ENCODE data around the gene SPEN. TPM values are rescaled to one million over a fixed set of nuclear protein-coding genes. Genes with fewer than 3 reads are reported as not detected.

Gene SPEN
- total RNA-seq, 4 donors from 2014 or later: 55.0 to 79.7 (median 63.8) TPM

DNA sequence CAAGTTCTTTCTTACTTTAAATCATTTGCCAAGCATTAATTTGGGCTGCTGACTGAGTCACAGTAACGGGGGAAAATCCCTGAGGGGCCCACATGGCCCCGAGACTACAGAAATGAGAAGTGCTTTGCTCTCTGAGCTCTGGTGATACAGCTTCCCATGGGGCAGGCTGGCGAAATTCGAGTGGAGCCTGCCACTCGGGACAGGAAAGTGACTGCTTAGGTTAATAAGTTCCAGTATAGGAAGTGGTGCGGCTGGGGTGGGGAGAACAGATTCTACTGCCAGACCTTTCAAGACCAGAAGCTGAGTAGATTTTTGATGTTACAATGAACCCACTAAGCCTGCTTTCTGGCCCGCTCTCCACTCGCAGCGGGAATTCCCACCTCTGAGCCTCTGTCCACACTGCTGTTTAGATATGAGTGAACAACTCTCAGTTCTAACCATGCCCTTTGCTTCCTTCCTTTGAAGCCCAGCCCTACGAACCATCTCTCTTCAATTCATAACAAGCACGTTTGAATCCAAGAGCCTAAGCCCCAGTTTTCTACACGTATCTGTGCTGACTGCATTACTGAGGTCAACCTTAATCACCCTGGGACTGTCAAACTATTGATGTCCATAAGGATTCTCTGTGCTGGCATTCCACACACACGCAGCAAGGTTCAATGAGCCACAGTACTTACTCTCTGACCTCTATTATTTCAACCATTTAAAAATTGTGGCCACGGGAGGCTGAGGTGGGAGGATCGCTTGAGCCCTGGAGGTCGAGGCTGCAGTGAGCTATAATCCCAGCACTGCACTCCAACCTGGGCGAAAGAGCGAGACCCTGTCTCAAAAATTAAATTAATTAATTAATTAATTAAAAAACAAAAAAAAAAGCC lies 118.8 kb downstream of the SPEN start:
- Histone ChIP-seq H3K4me3 (no peak overlapping the region), H3K27me3 (no peaks in the 10 kb centered on the region), H3K36me3 (peaks cover 17% of the 10 kb centered on the region), H3K9me3 (no peaks in the 10 kb centered on the region), H3K4me1 (peaks cover 36% of the 10 kb centered on the region), H3K27ac (peak overlapping the region; percentile 69)
- DNase-seq (ENCODE audit: low spot score in 2 of 2): peak in 1 of 2 donors; percentile 80
- 53% methylated on average over 18 of the region's 18 CpGs for WGBS
- TF ChIP-seq POLR2A (IDR thresholded peaks at IDR 0.05): no peak
- no peak for TF ChIP-seq EP300 (IDR thresholded peaks at IDR 0.05)
- TF ChIP-seq, protein P1, sequence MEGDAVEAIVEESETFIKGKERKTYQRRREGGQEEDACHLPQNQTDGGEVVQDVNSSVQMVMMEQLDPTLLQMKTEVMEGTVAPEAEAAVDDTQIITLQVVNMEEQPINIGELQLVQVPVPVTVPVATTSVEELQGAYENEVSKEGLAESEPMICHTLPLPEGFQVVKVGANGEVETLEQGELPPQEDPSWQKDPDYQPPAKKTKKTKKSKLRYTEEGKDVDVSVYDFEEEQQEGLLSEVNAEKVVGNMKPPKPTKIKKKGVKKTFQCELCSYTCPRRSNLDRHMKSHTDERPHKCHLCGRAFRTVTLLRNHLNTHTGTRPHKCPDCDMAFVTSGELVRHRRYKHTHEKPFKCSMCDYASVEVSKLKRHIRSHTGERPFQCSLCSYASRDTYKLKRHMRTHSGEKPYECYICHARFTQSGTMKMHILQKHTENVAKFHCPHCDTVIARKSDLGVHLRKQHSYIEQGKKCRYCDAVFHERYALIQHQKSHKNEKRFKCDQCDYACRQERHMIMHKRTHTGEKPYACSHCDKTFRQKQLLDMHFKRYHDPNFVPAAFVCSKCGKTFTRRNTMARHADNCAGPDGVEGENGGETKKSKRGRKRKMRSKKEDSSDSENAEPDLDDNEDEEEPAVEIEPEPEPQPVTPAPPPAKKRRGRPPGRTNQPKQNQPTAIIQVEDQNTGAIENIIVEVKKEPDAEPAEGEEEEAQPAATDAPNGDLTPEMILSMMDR (IDR thresholded peaks at IDR 0.05): no peak
- no peak for TF ChIP-seq POLR2AphosphoS5 (IDR thresholded peaks at IDR 0.05)

DNA sequence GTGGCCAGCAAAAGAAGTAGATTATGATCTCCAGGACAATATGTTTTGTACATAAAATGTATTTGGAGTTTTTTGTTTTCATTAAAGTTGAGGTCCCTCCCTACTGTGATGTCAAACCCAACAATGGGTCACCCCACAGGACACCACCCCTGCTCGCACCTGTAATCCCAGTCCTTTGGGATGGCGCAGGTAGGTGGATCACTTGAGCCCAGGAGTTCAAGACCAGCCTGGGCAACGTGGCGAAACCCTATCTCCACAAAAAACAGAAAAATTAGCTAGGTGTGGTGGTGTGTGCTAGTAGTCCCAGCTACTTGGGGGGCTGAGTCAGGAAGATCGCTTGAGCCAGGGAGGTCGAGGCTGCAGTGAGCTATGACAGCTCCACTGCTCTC lies 119.4 kb downstream of the SPEN start:
- peak overlapping the region; percentile 69 for H3K27ac ChIP-seq
- no peak overlapping the region for H3K4me3 ChIP-seq
- no peaks in the 10 kb centered on the region for H3K9me3 ChIP-seq
- TF ChIP-seq, protein P1 (IDR thresholded peaks at IDR 0.05): no peak
- TF ChIP-seq POLR2AphosphoS5 (IDR thresholded peaks at IDR 0.05) (no peak), POLR2A (IDR thresholded peaks at IDR 0.05) (no peak), EP300 (IDR thresholded peaks at IDR 0.05) (no peak)
- H3K27me3 ChIP-seq: no peaks in the 10 kb centered on the region
- peaks cover 36% of the 10 kb centered on the region for H3K4me1 ChIP-seq
- peak in 1 of 2 donors; percentile 37 for DNase-seq (ENCODE audit: low spot score in 2 of 2)
- H3K36me3 ChIP-seq: peaks cover 21% of the 10 kb centered on the region
- 97% methylated on average over 6 of the region's 6 CpGs for WGBS

DNA sequence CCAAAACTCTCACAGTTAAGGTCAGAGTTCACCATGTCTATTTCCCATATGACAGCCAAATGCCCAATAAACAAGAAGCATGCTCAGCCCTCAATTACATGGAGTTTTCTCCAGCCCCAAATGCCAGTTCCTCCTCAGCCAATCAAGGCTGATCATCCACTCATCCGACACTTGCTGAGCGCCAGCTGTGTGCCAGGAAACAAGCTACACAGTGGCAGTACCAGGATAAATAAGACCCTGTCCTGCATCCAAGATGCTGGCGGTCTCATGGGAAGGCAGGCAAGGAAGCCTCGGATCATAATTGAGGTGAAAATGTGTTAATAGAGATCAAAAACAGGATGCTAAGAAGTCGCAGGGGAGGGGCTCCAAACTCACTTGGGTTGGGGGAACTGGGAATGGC lies 120.7 kb downstream of the SPEN start:
- WGBS: 82% methylated on average over 5 of the region's 5 CpGs
- peak in 1 of 2 donors; percentile 31 for DNase-seq (ENCODE audit: low spot score in 2 of 2)
- peaks cover 34% of the 10 kb centered on the region for H3K4me1 ChIP-seq

GRCh38 chr1:15969321-15969880 lies 121.9 kb downstream of the SPEN start:
- Histone ChIP-seq H3K9me3 (no peaks in the 10 kb centered on the region), H3K27me3 (no peaks in the 10 kb centered on the region), H3K4me1 (peaks cover 30% of the 10 kb centered on the region), H3K27ac (no peak overlapping the region), H3K4me3 (no peak overlapping the region), H3K36me3 (peaks cover 29% of the 10 kb centered on the region)
- DNase-seq (ENCODE audit: low spot score in 2 of 2): peak in 1 of 2 donors; percentile 66
- TF ChIP-seq EP300 (IDR thresholded peaks at IDR 0.05): no peak
- no peak for TF ChIP-seq POLR2AphosphoS5 (IDR thresholded peaks at IDR 0.05)
- TF ChIP-seq, protein P1 (IDR thresholded peaks at IDR 0.05): no peak
- no peak for TF ChIP-seq POLR2A (IDR thresholded peaks at IDR 0.05)
- 89% methylated on average over 13 of the region's 13 CpGs for WGBS

More for the DNA sequence above, 120.7 kb downstream of the SPEN start:
- no peaks in the 10 kb centered on the region for H3K9me3 ChIP-seq
- no peak overlapping the region for H3K27ac ChIP-seq
- no peaks in the 10 kb centered on the region for H3K27me3 ChIP-seq
- H3K36me3 ChIP-seq: peaks cover 27% of the 10 kb centered on the region
- no peak overlapping the region for H3K4me3 ChIP-seq
- TF ChIP-seq, protein P1 (IDR thresholded peaks at IDR 0.05): no peak
- TF ChIP-seq EP300 (IDR thresholded peaks at IDR 0.05) (no peak), POLR2A (IDR thresholded peaks at IDR 0.05) (no peak), POLR2AphosphoS5 (IDR thresholded peaks at IDR 0.05) (no peak)

GRCh38 chr1:15970911-15971310 lies 123.4 kb downstream of the SPEN start:
- DNase-seq (ENCODE audit: low spot score in 2 of 2): no peak
- no peak for TF ChIP-seq EP300 (IDR thresholded peaks at IDR 0.05)
- TF ChIP-seq, protein P1 (IDR thresholded peaks at IDR 0.05): no peak
- no peak for TF ChIP-seq POLR2AphosphoS5 (IDR thresholded peaks at IDR 0.05)
- TF ChIP-seq POLR2A (IDR thresholded peaks at IDR 0.05): no peak
- H3K4me1 ChIP-seq: peaks cover 29% of the 10 kb centered on the region
- H3K27ac ChIP-seq: no peak overlapping the region
- H3K27me3 ChIP-seq: no peaks in the 10 kb centered on the region
- H3K36me3 ChIP-seq: peaks cover 29% of the 10 kb centered on the region
- H3K9me3 ChIP-seq: no peaks in the 10 kb centered on the region
- H3K4me3 ChIP-seq: no peak overlapping the region
